HG02884 (cell line): ENCODE measurements around the gene MLX.
"Not testable (repeated sequence)": the region's sequence is repeated elsewhere in the genome, so short reads cannot be mapped to it uniquely, and the experiment has no call there.

Source experiments
- ATAC-seq: cut with Tn5 transposase; IDR thresholded peaks from one replicate; pipeline ENCODE4 v1.9.1; 2021; ENCODE audit warnings: mild to moderate bottlenecking, moderate library complexity; ENCODE audit not compliant: unreplicated experiment

MLX gene

DNA sequence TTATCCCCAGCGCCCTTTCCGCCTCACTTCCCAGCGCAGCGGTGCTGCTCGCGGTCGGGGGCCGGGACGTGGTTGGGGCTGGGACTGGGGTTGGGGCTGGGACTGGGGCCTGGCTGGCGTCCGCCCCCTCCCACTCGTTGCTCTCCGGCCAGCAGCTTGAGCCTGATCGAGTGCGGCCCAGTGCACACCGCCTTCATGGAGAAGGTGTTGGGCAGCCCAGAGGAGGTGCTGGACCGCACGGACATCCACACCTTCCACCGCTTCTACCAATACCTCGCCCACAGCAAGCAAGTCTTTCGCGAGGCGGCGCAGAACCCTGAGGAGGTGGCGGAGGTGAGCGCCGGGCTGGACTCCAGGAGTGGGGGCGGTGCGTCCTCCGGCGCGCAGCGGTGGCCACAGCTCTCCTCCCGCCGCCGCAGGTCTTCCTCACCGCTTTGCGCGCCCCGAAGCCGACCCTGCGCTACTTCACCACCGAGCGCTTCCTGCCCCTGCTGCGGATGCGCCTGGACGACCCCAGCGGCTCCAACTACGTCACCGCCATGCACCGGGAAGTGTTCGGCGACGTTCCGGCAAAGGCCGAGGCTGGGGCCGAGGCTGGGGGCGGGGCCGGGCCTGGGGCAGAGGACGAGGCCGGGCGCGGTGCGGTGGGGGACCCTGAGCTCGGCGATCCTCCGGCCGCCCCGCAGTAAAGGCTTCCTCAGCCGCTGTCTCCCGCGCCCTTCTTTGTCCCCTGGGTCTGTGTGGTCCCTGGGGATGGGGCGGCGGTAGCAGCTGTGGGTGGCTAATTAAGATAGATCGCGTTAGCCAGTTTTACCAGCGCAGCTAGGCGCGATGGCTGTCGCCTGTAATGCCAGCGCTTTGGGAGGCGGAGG lies 12.4 kb upstream of the MLX start:
- ATAC-seq = peak; percentile 70

DNA sequence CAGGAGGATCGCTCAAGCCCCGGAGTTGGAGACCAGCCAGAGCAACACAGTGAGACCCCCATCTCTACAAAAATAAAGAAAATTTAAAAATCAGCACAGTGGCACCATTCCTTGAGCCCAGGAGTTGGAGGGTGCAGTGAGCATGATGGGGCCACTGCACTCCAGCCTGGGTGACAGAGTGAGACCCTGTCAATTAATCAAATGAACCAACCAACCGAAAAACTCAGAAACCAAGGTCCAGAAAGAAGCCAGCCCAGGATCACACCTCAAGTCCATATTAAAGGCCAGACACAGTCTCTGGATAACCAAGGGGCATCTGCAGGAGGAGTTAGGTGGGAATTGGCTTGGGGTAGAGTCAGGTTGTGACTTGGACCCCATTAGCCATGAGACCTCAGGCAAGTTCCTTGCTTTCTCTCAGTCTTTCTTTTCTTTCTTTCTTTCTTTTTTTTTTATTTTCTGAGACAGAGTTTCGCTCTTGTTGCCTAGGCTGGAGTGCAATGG lies 11.7 kb upstream of the MLX start:
- no peak for ATAC-seq

DNA sequence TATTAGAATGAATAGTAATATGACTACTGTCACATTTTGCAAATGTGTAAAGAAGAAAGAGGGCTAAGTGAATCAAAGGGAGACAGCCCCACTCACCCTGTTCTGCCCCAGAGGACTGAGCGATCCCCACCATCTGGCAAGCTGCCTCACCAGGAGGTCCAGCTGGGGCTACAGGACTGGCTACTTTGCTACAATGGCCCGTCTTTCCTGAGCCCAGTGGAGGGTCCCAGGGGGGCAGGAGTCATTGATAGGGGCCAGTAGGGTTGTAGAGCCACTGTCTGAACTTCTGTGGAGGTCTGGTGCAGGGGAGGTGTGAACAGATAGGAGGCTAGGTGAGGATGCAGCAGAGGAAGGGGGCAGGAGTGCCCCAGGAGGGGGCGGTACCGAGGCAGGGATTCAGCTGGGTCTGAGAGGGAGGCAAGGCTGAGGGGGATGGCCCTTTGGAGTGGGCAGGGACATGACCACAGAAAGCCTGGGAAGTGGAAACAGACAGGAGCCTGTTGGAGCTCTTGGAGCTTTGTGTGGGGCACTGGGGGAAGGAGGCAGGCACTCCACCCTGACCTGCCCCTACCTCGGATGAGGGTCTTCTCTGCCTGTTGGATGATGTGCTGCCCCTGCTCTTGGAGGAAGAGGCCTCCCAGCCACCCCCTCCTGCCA lies 10.8 kb upstream of the MLX start:
- not testable (repeated sequence) for ATAC-seq

DNA sequence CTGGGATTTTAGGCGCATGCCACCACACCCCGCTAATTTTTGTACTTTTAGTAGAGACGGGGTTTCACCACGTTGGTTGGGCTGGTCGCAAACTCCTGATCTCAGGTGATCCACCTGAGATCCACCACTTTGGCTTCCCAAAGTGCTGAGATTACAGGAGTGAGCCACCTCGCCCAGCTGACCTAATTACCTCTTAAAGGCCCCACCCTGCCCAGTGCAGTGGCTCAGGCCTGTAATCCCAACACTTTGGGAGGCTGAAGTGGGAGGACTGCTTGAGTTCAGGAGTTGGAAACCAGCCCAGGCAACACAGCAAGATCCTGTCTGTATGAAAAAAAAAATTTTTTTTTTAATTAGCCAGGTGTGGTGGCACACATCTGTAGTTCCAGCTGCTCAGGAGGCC lies 7.8 kb upstream of the MLX start:
- no peak for ATAC-seq

DNA sequence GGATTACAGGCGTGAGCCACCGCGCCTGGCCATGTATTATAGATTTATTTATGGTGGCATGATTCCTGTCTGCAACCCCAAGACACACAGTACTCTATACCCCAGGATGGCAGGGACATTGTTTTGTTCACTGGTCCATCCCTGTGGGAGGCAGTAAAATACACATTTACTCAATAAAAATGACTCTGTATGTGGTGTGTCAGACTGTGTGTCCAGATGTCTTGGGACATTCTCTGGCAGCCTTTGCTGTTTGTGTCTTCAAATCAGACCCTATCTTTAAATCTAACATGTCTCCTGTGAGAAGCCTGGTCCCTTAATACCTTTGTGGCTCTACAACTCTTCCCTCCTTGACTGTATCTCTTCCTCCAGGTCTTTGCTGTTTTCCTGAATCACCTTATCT lies 6.7 kb upstream of the MLX start:
- no peak for ATAC-seq

DNA sequence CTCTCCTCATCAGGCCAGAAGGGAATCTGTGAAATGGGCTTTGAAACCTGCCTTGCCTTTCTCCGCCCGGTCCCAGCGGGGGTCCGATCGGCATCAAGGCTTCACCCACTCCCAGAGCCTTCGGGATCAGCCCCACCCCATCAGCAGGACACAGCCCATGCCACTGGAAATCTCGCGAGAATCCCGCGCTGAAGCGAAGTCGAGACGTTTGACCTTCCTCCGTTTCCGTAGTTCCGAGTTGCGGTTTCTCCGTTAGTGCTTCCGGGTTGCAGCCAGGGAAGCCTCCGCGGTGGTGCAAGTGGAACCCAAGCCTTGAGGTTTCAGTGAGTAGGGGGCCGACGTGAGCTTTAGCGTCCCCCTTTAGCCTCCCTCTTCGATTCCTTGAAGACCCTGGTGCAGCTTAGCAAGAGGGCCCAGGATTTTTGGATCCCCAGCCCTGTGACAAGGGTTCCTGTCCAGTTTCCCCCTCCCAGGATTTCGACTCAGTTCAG lies 5.0 kb upstream of the MLX start, which contains the start of gene COASY:
Gene COASY (plus strand): TSS at position 252 of the 491 bp plus-strand sequence. CDS start 475 bp downstream, outside the sequence.
- no peak for ATAC-seq

DNA sequence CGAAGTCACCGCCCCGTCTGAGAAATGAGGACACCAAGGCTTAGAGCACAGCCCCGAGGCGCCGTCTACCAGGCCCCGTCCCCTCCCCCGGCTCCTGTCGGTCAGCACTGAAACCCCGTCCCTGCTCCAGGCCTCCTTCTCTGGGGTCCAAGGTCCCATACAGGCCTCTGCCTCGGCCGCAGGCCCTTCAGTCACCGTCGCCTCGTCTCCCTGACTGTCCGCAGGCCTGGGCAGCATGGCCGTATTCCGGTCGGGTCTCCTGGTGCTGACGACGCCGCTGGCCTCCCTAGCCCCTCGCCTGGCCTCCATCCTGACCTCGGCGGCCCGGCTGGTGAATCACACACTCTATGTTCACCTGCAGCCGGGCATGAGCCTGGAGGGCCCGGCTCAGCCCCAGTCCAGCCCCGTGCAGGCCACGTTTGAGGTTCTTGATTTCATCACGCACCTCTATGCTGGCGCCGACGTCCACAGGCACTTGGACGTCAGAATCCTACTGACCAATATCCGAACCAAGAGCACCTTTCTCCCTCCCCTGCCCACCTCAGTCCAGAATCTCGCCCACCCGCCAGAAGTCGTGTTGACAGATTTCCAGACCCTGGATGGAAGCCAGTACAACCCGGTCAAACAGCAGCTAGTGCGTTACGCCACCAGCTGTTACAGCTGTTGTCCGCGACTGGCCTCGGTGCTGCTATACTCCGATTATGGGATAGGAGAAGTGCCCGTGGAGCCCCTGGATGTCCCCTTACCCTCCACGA lies 4.3 kb upstream of the MLX start:
- ATAC-seq = no peak

DNA sequence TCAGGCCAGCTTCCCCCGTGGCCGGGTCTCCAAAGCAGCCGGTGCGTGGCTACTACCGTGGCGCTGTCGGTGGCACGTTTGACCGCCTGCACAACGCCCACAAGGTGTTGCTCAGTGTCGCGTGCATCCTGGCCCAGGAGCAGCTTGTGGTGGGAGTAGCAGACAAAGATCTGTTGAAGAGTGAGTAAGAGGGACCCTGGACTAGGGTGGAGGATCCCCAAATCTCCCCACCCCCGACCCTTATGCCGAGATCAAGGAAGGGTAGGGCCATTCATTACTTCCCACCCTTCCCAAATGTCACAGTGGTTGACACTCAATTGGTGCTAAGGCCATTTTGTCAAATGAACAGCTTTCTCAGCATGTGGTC lies 3.8 kb upstream of the MLX start:
- no peak for ATAC-seq

DNA sequence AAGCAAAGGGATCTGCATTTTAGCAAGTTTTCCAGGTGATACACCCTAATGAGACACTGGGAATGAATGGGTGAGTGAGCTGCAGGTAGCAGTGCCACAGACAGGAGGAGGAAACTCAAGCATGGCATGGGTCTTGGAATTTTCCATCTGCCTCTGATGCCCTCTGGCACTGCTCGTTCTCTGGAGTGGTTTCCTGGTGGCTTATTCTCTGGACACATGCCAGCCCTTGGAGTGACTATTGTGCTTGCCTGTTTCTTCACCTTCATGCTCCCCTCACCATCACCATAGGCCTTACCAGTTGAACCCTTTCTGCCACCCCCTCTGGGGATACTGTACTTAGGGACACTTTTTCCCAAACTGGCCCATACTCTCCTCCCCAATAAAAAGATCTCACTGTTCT lies 3.4 kb upstream of the MLX start:
- no peak for ATAC-seq

DNA sequence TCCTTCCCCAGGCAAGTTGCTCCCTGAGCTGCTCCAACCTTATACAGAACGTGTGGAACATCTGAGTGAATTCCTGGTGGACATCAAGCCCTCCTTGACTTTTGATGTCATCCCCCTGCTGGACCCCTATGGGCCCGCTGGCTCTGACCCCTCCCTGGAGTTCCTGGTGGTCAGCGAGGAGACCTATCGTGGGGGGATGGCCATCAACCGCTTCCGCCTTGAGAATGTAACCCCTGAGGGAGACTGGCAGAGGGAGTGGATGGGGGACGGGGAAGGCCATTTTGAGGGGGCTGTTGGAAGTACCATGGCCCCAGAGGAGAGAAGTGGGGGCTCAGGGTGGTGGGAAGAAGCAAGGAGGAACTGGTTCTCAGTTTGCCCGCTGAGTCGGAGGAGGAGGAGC lies 3.0 kb upstream of the MLX start:
- ATAC-seq = no peak

DNA sequence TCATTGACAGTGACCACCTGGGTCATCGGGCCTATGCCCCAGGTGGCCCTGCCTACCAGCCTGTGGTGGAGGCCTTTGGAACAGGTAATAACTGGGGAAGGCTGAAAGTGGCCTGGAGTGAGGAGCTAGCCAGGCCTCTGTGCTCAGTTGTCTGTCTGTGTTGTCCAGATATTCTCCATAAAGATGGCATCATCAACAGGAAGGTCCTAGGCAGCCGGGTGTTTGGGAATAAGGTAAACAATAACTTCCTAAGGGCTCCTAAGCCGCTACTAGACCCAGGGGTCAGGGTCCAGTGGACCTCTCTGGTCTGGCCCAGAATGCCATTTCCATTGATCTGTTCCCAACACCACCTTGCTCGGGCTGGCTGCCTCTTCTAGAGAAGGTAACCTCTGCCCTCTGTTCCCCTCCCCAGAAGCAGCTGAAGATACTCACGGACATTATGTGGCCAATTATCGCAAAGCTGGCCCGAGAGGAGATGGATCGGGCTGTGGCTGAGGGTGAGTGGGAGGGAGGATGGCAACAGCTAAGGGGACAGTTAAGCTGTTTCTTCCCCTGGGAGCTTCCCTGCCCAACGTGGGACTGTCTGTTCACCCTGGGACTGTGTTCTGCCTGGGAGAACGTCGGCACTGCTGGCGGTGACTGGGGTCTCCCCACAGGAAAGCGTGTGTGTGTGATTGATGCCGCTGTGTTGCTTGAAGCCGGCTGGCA lies 1.9 kb upstream of the MLX start:
- ATAC-seq = no peak

DNA sequence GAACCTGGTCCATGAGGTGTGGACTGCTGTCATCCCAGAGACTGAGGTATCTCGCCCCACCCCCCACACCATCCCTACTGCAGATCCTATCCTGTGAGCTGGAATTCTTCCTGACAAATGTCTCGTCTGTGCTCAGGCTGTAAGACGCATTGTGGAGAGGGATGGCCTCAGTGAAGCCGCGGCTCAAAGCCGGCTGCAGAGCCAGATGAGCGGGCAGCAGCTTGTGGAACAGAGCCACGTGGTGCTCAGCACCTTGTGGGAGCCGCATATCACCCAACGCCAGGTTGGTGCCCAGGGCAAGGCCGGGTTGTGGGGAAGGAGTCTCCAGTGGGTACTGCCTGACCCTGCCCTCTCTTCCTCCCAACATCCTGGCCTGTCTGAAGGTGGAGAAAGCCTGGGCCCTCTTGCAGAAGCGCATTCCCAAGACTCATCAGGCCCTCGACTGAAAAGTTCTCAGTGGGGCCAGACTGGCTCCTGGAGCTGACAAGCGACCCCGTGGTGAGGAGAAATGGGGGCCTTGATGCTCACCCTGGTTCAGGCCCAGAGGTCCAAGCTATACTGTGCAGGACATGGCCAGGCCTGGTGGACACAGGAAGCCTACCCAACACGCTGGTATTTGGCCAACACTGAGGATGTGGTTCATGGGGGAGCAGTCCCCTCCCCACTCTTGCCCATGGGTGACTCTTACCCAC lies 1.2 kb upstream of the MLX start:
- no peak for ATAC-seq

DNA sequence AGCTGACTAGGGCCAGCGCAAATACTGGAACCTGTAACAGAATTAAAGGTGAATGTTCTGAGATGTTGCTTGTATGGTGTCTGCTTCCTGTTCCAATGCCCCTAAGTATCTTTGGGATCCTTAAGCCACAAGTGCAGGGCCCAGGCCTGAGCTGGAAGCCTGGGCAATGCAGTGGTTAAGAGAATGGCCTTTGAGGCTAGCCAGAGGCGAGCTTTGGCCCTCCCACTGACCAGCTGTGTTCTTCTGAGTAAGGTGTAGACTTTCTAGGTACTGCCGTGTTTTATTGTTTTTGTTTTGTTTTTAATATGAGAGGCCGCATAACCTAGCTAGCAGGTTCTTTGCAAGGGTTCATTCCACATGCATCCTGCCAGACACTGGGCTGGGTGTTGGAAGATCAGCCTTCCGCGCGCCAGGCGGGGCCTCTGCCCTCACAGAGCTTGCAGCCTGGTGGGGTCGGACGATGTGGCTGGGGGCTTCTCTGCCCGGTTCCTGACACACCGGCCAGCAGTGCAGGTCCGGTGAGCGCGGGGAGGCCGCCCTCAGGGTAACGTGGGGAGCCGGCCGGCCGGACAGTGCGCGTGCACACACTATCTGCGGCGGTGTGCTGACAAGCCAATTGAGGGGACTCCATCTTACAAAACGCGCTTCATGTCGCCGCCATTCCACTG lies 551 bp upstream of the MLX start:
- ATAC-seq = no peak

DNA sequence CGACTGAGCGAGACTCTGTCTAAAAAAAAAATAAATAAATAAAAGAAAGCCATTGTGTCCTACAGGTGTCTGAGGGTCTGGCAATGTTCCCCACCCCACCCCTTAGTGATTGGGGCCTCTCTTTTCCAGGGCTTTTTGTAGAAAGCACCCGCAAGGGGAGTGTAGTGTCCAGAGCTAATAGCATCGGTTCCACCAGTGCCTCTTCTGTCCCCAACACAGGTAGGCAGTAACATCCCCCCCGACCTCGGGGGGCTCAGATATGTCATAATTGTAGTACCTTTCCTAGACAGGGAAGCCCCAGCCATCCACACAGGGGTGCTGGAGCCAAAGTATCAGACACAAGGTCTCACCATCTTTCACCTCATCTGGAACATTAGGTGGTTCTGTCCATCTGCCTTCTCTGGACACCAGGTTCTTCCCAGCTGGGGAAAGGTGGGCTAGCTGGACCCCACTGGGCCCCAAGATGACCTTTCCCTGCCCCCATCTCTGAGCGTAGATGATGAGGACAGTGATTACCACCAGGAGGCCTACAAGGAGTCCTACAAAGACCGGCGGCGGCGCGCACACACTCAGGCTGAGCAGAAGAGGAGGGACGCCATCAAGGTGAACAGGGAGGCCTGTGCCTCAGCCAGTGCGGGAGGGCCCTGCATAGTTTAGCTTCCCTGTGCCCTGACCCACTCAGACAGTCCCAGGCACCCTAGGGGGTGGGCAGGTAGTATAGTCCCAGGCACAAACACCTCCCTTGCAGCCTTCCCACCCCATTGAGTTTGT lies 1.6 kb downstream of the MLX start:
- no peak for ATAC-seq

DNA sequence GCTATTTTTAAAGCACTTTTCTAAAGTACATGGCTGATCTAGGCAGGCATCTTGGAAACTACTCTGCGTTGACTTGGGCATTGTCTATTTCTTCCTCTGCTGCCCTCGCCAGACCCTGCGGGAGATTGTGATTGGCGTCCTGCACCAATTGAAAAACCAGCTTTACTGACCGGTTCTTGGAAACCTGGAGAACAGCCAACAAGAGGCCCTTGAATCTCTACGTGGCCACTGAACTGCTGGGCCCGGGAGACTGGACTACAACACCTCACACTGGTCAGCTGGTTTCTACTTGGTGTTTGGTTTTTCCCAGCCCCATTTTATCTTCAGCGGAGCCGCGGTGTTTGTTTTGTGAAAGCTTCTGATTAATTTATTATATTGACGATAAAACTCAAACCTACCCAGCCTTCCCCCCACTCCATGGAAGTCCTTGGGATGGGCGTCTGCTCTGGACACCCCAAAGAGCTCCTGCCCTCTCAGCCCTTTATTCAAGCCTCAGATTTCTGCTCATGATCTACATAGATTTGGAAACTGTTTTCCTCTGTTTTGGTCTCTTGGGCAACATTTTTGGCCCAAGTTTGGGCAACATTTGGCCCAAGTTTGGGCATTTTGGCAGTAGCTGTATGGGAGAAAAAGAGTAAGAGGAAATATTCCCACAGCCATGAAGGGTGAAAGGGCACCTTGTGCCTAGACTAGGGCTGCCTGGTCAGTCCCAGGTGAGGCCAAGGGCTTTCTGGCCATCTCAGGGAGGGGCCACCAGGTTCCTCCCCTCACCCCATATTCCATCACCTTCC lies 4.7 kb downstream of the MLX start:
- ATAC-seq = no peak

DNA sequence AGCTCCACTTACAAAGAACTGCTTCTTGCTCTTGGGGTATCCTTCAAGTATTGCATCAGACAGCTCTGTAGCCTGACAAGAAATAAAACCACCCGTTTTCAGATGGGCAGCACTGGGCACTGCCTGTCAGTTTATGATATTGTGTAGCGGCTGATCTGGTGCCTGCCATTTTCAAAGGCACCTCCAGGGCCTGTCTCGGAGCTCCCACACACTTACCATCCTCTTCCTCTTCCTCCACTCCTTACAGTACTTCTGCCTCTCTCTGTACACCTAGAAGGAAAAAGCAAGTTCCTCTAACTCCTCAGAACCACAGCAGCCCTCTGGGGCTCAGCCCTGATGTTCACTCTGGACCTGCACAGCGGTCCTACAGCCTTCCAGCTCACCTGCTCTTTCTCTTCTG lies 6.2 kb downstream of the MLX start:
- no peak for ATAC-seq

DNA sequence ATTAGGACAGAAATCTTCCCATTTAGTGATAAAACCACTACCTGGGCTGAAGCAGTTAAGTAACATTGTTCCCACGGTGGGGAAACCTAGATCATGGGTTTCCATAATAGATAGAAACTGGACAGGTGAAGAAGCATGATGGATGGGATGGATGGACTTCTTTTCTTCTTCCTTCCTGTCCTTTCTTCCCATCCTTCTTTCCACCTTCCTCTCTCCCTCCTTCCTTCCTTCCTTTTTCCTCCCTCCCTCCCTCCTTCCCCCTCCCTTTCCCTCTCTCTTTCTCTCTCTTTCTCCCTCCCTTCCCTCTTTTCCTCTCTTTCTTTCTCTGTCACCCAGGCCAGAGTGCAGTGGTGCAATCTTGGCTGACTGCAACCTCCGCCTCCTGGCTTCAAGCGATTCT lies 7.6 kb downstream of the MLX start:
- ATAC-seq = no peak

DNA sequence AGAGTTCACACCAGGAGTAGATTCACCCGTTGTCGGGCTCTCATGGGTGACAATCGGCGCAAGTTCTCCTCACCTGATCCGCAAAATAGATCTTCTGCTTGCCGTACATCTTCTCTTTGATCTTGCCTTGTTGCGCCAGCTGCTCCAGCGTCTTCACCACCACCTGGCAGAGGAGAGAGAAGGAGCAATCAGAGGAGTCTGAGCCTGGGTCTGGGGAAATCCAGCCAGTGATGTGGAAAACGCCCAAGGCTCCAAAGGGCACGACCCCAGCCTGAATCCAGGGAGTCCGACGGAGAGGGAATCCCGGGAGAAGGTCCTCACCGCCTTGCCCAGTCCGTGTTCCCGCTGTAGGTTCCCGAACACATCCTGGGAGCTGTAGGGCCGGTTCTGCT lies 10.2 kb downstream of the MLX start:
- ATAC-seq = no peak
